Activated T-cell treated with anti-CD3 and anti-CD28 coated beads, Interleukin-2, amount 50 U/mL, for 4 hours (primary cell): ENCODE data around the gene EZH1. TPM values are rescaled to one million over a fixed set of nuclear protein-coding genes. Genes with fewer than 3 reads are reported as not detected.
"Not testable (repeated sequence)": the region's sequence is repeated elsewhere in the genome, so short reads cannot be mapped to it uniquely, and the experiment has no call there.

Source experiments
- ATAC-seq, 2 donors: fragments of 200-7000 bp; cut with Tn5 transposase; one replicate each; pipeline ENCODE4 v1.10.0; 2021
- DNase-seq: peaks from one replicate; pipeline ENCODE4 v3.0.0-alpha.2; 2020
- H3K27me3 Mint-ChIP-seq: one replicate; pipeline ENCODE4 v1.8.0; 2021; ENCODE audit warnings: low read depth, mixed read lengths
- H3K36me3 Mint-ChIP-seq: one replicate; pipeline ENCODE4 v1.8.0; 2022; ENCODE audit warnings: mixed read lengths; ENCODE audit not compliant: insufficient read depth
- H3K4me1 Mint-ChIP-seq: one replicate; pipeline ENCODE4 v1.8.0; 2021; ENCODE audit warnings: low read depth, mixed read lengths
- H3K4me3 Mint-ChIP-seq: one replicate; pipeline ENCODE4 v1.8.0; 2021; ENCODE audit warnings: mild to moderate bottlenecking, moderate library complexity, mixed read lengths
- H3K9me3 Mint-ChIP-seq: one replicate; pipeline ENCODE4 v1.8.0; 2021; ENCODE audit warnings: mixed read lengths
- total RNA-seq, 3 donors: library from RNA; stranded (reverse); gene quantifications; one replicate each; pipeline ENCODE4 v1.2.1, GENCODE V29; 2021

The EZH1 gene
- total RNA-seq, 3 donors from 2014 or later: 22.2 to 26.5 (median 22.6) TPM

DNA sequence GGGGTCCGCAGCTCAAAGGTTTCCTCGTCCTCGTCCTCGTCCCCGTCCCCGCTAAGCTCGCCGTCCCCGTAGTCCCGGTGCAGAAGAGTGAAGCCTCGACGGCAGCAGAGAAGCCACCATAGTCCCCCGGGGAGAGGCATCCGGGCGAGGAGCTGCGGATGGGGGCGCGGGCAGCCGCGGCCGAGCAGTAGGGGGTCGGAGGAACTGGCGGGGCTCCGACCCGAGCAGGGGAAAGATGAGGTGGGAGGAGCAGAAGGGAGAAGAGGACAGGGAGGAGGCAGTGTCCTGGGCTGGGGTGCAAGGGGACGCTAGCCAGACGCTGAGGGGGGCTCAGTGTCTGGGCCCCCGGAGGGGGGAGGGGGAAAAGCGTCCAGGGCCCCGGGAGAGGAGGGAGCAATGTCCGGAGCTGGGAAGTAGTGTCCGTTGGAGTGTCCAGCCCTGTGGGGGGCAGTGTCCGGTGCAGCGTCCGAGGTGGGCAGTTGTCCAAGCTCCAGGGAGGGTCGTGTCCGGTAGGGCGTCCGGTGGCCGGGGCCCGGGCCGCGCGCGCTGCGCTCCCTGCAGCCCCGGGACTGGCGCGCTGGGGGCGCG, 68.3 kb downstream of the EZH1 start, which contains the start of gene PLEKHH3:
TSS of gene PLEKHH3 (minus strand) at position 571 of the 588 bp plus-strand sequence. CDS start at position 140, 431 bp downstream.
- ATAC-seq (no peak), DNase-seq (no peak)
- no peaks in the 10 kb centered on the region for H3K36me3 Mint-ChIP-seq

GRCh38 chr17:42675965-42676423, 68.8 kb downstream of the EZH1 start:
- no peak for ATAC-seq
- no peaks in the 10 kb centered on the region for H3K36me3 Mint-ChIP-seq
- peaks cover 45% of the 10 kb centered on the region for H3K4me1 Mint-ChIP-seq
- peaks cover 37% of the 10 kb centered on the region for H3K27me3 Mint-ChIP-seq
- H3K4me3 Mint-ChIP-seq: peak overlapping the region; percentile 66
- DNase-seq: no peak
- H3K9me3 Mint-ChIP-seq: no peaks in the 10 kb centered on the region

More for the DNA sequence above, 68.3 kb downstream of the EZH1 start, which contains the start of gene PLEKHH3:
- Mint-ChIP-seq H3K27me3 (peaks cover 37% of the 10 kb centered on the region), H3K9me3 (no peaks in the 10 kb centered on the region), H3K4me3 (peak within 1 kb of the TSS; percentile 81), H3K4me1 (peaks cover 45% of the 10 kb centered on the region)

GRCh38 chr17:42675348-42675964, 69.4 kb downstream of the EZH1 start:
- H3K36me3 Mint-ChIP-seq: no peaks in the 10 kb centered on the region
- peaks cover 40% of the 10 kb centered on the region for H3K27me3 Mint-ChIP-seq
- no peak for DNase-seq
- no peaks in the 10 kb centered on the region for H3K9me3 Mint-ChIP-seq
- ATAC-seq: no peak
- H3K4me3 Mint-ChIP-seq: no peak overlapping the region
- peaks cover 47% of the 10 kb centered on the region for H3K4me1 Mint-ChIP-seq

DNA sequence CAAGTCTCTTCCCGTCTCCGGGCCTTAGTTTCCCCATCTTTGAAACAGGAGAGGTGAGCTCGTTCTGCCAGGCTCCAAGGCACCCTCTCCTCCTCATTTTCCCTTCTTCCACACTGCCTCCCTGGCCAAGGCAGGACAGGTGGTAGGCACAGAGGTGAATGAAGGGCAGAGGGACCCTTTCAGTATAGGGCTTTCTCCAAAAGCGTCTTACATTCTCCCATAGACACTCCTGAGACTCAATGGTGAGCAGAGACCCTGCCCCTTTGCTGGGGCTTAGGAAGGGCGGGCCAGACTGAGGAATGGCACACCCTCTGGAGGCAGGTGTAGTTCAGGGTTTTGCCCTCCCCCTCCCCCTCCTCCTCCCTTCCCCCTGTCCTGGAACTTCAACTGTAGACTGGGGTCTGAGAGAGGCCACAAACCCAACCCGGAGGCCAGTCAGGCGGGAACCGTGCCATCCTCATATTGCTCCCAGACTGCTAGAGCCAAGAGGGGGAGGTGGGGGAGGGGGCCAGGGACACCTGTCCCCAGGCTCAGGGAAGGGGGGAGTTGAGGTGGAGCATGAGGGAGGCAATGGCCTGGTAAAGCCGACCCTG, 70.0 kb downstream of the EZH1 start:
- peaks cover 47% of the 10 kb centered on the region for H3K4me1 Mint-ChIP-seq
- H3K36me3 Mint-ChIP-seq: no peaks in the 10 kb centered on the region
- DNase-seq: no peak
- no peak for ATAC-seq
- no peak overlapping the region for H3K4me3 Mint-ChIP-seq
- H3K9me3 Mint-ChIP-seq: no peaks in the 10 kb centered on the region
- H3K27me3 Mint-ChIP-seq: peaks cover 41% of the 10 kb centered on the region

GRCh38 chr17:42673885-42674754, 70.7 kb downstream of the EZH1 start:
- ATAC-seq: no peak

GRCh38 chr17:42673266-42673884, 71.5 kb downstream of the EZH1 start:
- no peak overlapping the region for H3K4me3 Mint-ChIP-seq
- ATAC-seq (no peak), DNase-seq (no peak)
- peaks cover 37% of the 10 kb centered on the region for H3K4me1 Mint-ChIP-seq
- no peaks in the 10 kb centered on the region for H3K9me3 Mint-ChIP-seq
- peaks cover 42% of the 10 kb centered on the region for H3K27me3 Mint-ChIP-seq
- H3K36me3 Mint-ChIP-seq: no peaks in the 10 kb centered on the region

More at GRCh38 chr17:42673885-42674754, 70.7 kb downstream of the EZH1 start:
- Mint-ChIP-seq H3K4me3 (peak overlapping the region; percentile 16), H3K27me3 (peaks cover 42% of the 10 kb centered on the region), H3K36me3 (no peaks in the 10 kb centered on the region), H3K4me1 (peaks cover 42% of the 10 kb centered on the region), H3K9me3 (no peaks in the 10 kb centered on the region)
- no peak for DNase-seq

DNA sequence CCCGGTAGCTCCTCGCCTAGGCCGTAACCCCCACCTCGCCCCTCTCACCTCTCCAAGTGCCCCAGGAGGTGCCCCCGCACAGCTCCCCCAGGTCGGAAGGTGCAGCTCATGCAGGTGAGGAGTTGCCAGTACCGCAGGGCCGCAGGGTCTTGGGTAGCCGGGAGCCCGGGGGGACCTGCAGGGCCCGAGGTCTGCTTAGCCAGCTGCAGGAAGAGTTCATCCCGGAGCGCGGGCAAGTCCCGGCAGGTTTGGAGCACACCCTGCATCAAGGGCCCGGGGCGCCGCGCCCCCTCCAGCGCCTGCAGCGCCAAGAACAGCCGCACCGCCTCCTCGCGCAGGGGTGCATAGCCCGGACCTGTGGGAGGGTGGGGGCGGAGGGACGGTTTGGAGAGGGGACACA, 72.8 kb downstream of the EZH1 start:
- DNase-seq (no peak), ATAC-seq (no peak)
- Mint-ChIP-seq H3K4me3 (no peak overlapping the region), H3K27me3 (peaks cover 42% of the 10 kb centered on the region), H3K4me1 (peaks cover 29% of the 10 kb centered on the region), H3K9me3 (no peaks in the 10 kb centered on the region), H3K36me3 (no peaks in the 10 kb centered on the region)

GRCh38 chr17:42670789-42671657, 73.8 kb downstream of the EZH1 start:
- DNase-seq: no peak
- H3K27me3 Mint-ChIP-seq: peaks cover 40% of the 10 kb centered on the region
- peaks cover 23% of the 10 kb centered on the region for H3K4me1 Mint-ChIP-seq
- peak in 1 of 2 donors; percentile 25 for ATAC-seq
- no peaks in the 10 kb centered on the region for H3K9me3 Mint-ChIP-seq
- H3K4me3 Mint-ChIP-seq: peak overlapping the region; percentile 62
- peaks cover 8% of the 10 kb centered on the region for H3K36me3 Mint-ChIP-seq

DNA sequence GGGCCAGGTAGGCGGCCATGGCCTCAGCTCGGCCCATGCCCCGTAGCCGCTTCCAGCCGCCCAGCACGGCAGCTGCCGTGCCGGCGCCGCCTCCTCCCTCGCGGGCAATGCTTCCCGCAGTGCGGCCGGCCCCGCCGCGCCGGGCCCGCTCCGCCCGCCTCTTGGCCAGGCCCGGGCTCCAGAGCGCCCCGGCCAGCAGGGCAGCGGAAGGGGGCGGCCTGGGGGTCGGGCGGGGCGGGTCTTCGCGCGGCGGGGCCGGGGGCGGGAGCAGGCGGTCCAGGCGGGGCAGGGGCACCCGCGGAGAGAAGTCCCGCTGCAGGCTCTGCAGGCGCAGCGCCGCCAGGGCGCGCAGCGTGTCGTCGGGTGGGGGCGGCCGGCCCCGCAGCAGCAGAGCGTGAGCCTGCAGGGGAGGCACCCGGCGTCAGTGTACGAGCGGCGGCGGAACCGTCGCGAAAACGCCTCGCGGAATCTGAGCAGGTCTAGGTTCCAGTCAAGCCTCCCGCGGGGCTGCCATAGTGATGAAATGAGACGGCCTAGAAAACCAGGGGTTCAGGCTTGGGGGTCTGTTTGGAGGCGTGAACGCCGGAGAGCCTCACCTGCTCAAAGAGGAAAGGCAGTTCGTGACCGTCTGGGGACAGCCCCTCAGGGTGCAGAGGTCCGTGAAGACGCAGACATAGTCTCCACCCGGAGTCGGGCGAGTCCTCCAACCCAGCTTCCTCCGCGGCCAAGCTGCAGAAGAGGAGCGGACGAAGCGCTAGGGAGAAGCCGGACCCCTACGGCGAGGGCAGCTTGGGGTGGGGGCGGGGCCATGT, 74.7 kb downstream of the EZH1 start:
- peaks cover 38% of the 10 kb centered on the region for H3K27me3 Mint-ChIP-seq

DNA sequence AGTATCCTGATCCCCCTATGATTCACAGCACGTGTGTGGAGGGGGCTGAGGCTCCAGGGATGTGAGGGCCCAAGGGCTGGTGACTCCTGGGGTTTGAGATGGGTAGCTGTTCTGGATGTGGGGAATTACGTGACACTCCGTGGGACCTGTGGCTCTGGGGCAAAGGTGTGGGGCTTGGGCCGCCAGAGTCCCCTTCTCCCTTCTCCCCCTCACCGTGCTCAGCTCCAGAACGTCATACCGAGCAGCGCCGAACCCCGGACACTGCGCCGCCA, 75.2 kb downstream of the EZH1 start:
- no peak for ATAC-seq
- H3K27me3 Mint-ChIP-seq: peaks cover 34% of the 10 kb centered on the region

More for the DNA sequence above, 74.7 kb downstream of the EZH1 start:
- Mint-ChIP-seq H3K9me3 (no peaks in the 10 kb centered on the region), H3K36me3 (peaks cover 13% of the 10 kb centered on the region), H3K4me1 (peaks cover 23% of the 10 kb centered on the region), H3K4me3 (peak overlapping the region; percentile 62)
- ATAC-seq (peak; percentile 83 to 84), DNase-seq (no peak)

DNA sequence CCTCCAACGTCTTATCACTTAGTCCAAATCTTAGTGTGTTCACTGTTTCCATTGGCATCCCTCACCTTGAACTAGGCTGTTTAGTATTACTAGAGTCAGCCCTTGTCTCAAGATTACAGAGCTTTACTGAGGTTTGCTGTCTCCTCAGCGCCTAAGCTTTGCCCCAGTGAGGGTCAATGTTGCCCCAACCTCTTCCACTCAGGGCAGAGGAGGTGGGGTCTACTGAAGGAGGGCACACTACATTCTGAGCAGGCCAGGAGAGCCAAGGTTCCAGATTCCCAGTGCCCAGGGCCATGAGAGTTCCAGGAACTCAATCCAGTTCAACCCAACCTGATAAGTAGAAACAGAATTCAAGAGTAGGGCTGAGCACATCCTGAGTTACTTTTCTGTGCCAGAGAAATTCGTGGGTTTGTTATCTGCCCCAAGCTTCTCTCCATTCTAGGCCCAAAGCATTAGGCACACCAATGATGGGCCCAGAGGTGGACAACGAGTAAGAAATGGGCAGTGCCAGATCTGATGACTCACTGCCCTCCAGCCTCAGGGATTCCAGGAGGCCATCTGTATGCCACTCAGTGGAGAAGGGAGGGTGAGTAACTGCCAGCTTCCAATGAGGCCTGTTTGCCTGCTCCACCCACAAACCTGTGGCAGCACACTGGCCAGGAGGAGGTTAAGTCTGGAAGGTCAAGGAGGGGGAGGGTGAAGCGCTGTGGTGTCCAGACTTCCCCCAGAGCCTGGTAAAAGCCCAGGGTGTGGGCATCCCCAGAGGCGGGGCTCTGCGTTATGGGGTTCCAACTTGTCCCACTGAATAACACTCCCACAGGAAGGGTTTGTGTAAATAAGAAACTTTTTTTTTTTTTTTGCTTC, 77.5 kb downstream of the EZH1 start:
- Mint-ChIP-seq H3K4me1 (peaks cover 16% of the 10 kb centered on the region), H3K27me3 (peaks cover 20% of the 10 kb centered on the region), H3K9me3 (no peaks in the 10 kb centered on the region), H3K4me3 (no peak overlapping the region), H3K36me3 (peaks cover 13% of the 10 kb centered on the region)
- DNase-seq (no peak), ATAC-seq (no peak)

More for the DNA sequence above, 75.2 kb downstream of the EZH1 start:
- H3K36me3 Mint-ChIP-seq: peaks cover 13% of the 10 kb centered on the region
- no peaks in the 10 kb centered on the region for H3K9me3 Mint-ChIP-seq
- DNase-seq: no peak
- H3K4me3 Mint-ChIP-seq: no peak overlapping the region
- H3K4me1 Mint-ChIP-seq: peaks cover 21% of the 10 kb centered on the region

GRCh38 chr17:42666126-42666525, 78.7 kb downstream of the EZH1 start:
- H3K27me3 Mint-ChIP-seq: peaks cover 11% of the 10 kb centered on the region
- H3K36me3 Mint-ChIP-seq: peaks cover 13% of the 10 kb centered on the region
- not testable (repeated sequence) for H3K9me3 Mint-ChIP-seq, H3K4me3 Mint-ChIP-seq, ATAC-seq, DNase-seq, H3K4me1 Mint-ChIP-seq
